Kidney (tissue), 14 donors: Measurements from ENCODE around the gene SYDE2. TPM values are rescaled to one million over a fixed set of nuclear protein-coding genes. Genes with fewer than 3 reads are reported as not detected.

Experiments used
- DNase-seq, 5 donors: peaks; one replicate each; pipeline ENCODE4 v3.0.0-alpha.2; 2013 to 2020
- FAIRE-seq: peaks from 2 replicates; lab custom pipeline; 2012; peaks lifted over from hg19 to GRCh38; lab: Jason Lieb, UNC
- H3K27ac ChIP-seq, 2 donors: one replicate each; pipeline ENCODE4 v1.7.0; 2013; ENCODE audit warnings: low read depth in 2 of 2, low read length in 2 of 2, inconsistent platforms in 1 of 2
- H3K27me3 ChIP-seq: one replicate; pipeline ENCODE4 v1.7.1; 2013; ENCODE audit warnings: low read length, inconsistent platforms; ENCODE audit not compliant: control insufficient read depth, insufficient read depth
- H3K36me3 ChIP-seq, 3 donors: one replicate each; pipeline versions ENCODE4 v1.7.0 to v1.7.1; 2013; ENCODE audit warnings: low read length in 3 of 3, control low read depth in 1 of 3, inconsistent platforms in 1 of 3; ENCODE audit not compliant: insufficient read depth in 3 of 3, control insufficient read depth in 2 of 3
- H3K4me1 ChIP-seq, 3 donors: one replicate each; pipeline versions ENCODE4 v1.7.0 to v1.7.1; 2013; ENCODE audit warnings: low read length in 3 of 3, inconsistent platforms in 1 of 3, low read depth in 1 of 3; ENCODE audit not compliant: control insufficient read depth in 2 of 3, insufficient read depth in 2 of 3
- H3K4me3 ChIP-seq, 3 donors: one replicate each; pipeline versions ENCODE4 v1.7.0 to v1.8.1; 2013; ENCODE audit warnings: low read length in 3 of 3, control low read depth in 1 of 3, inconsistent platforms in 1 of 3
- H3K9ac ChIP-seq, 3 donors: one replicate each; pipeline versions ENCODE4 v1.7.0 to v1.7.1; 2013; ENCODE audit warnings: low read length in 3 of 3, control low read depth in 1 of 3, inconsistent platforms in 1 of 3
- H3K9me3 ChIP-seq, 3 donors: one replicate each; pipeline versions ENCODE4 v1.7.0 to v1.7.1; 2013; ENCODE audit warnings: low read length in 3 of 3, control low read depth in 1 of 3, inconsistent platforms in 1 of 3; ENCODE audit not compliant: control insufficient read depth in 2 of 3, insufficient read depth in 1 of 3
- intact Hi-C: fragments of 100-400 bp; cut with DNase I; formaldehyde crosslinking; loops from one replicate; pipeline ENCODE4 v1.11.1; 2022
- polyA plus RNA-seq: library from polyadenylated mRNA; stranded (reverse); fragments of 350-450 nt; fragmentation: Illumina TruSeq; extraction: RNeasy Lipid Tissue Mini Kit (QIAGEN cat#74804); gene quantifications from one replicate; pipeline ENCODE4 v1.2.3, GENCODE V29; 2014; ENCODE audit warnings: low read depth, low replicate concordance; ENCODE audit not compliant: insufficient read depth
- total RNA-seq: library from RNA; stranded (reverse); fragmentation: NEBNext Ultra II Directional; extraction: Animal tissue kit (Norgen Biotek cat#: 25700); gene quantifications from one replicate; pipeline ENCODE4 v1.2.1, GENCODE V29; 2021
- TF ChIP-seq, protein P1 (sequence below): IDR thresholded peaks from 3 replicates; pipeline ENCODE4 v1.5.1; 2012; ENCODE audit warnings: mild to moderate bottlenecking, moderate library complexity, borderline replicate concordance; ENCODE audit not compliant: insufficient read depth; ENCODE audit errors: extremely low read depth
- donor health status: control.
- donor health status: control.
- donor health status: control.
- donor health status: control.
- donor health status: control.
- donor health status: DM: yes; HTN: yes; CAD: no.
- donor health status: Normal renal cell carcinoma (clear cell type).

SYDE2 gene
- total and polyA plus RNA-seq, 2 donors from 2014 or later = 1.3 to 7.0 TPM

GRCh38 chr1:85134583-85135391 lies 66.0 kb downstream of the SYDE2 start:
- H3K27ac ChIP-seq = no peak overlapping the region
- intact Hi-C loops = no loop called here
- DNase-seq (no peak), FAIRE-seq (no peak)
- TF ChIP-seq, protein P1, sequence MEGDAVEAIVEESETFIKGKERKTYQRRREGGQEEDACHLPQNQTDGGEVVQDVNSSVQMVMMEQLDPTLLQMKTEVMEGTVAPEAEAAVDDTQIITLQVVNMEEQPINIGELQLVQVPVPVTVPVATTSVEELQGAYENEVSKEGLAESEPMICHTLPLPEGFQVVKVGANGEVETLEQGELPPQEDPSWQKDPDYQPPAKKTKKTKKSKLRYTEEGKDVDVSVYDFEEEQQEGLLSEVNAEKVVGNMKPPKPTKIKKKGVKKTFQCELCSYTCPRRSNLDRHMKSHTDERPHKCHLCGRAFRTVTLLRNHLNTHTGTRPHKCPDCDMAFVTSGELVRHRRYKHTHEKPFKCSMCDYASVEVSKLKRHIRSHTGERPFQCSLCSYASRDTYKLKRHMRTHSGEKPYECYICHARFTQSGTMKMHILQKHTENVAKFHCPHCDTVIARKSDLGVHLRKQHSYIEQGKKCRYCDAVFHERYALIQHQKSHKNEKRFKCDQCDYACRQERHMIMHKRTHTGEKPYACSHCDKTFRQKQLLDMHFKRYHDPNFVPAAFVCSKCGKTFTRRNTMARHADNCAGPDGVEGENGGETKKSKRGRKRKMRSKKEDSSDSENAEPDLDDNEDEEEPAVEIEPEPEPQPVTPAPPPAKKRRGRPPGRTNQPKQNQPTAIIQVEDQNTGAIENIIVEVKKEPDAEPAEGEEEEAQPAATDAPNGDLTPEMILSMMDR = no peak
- H3K36me3 ChIP-seq = no peaks in the 10 kb centered on the region
- no peak overlapping the region for H3K9ac ChIP-seq
- H3K4me1 ChIP-seq = peaks cover 0 to 3% (median 0%) of the 10 kb centered on the region in 3 donors
- H3K4me3 ChIP-seq = no peak overlapping the region
- no peaks in the 10 kb centered on the region for H3K9me3 ChIP-seq
- no peaks in the 10 kb centered on the region for H3K27me3 ChIP-seq

DNA sequence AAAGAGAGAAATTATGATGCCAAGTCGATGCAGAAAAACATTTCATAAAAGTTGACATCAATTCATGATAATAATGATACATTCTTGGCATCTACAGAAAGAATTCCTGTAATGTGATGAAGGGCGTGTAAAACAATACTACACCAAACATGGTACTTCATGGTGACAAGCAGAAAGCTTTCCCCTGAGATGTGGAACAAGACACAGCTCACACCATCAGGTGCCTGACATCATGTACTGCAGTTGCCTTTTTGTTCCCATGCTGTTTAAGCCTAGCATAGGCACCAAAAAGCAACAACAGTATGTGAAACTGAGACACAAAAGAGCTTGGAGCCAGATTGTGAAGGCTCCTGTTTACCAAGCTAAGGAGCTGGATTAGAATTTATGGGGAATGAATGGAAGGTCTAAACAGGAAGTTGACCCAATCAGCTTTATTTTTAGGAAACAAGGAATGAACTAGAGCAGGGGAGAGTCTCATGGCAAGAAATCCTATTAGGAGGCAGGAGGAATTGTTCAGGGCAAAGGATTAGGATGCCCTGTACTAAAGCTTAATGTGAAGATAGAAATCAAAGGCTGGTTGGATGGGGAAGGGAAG lies 67.2 kb downstream of the SYDE2 start:
- Histone ChIP-seq H3K9ac (no peak overlapping the region), H3K36me3 (no peaks in the 10 kb centered on the region), H3K27ac (no peak overlapping the region), H3K4me3 (no peak overlapping the region), H3K9me3 (no peaks in the 10 kb centered on the region), H3K4me1 (peaks cover 0 to 3% (median 0%) of the 10 kb centered on the region in 3 donors), H3K27me3 (no peaks in the 10 kb centered on the region)
- no peak for FAIRE-seq
- TF ChIP-seq, protein P1 = no peak
- intact Hi-C loops = no loop called here
- DNase-seq = no peak

DNA sequence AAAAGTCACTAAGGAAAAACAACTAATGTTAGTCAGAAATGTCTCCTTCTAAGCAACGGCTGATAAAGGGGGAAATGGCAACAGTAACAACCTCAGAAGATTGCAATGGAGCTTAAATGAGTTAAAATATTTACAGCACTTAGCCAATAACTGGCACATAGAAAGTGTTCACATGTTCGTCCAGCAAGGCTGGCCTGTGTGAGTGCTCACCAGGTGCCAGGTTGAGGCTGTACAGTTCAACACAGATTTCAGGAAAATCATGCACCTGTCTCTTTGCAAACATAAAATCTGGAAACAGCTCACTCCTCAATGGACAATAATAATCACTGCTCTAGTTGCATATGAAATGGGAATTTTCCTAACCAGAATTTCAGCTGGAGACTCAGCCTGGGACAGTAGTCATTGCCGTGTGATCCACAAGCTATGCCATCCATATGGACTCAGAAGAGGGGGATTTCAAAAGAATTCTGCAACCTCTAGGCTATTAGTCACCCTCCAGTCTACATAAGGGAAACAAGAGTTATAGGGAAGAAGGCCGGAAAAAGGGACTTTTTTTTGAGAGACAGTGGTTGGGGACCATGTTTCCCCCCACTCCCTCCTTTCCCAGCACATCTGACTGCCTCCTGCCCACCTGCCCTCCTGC lies 68.6 kb downstream of the SYDE2 start:
- H3K4me1 ChIP-seq = peaks cover 0 to 3% (median 0%) of the 10 kb centered on the region in 3 donors
- TF ChIP-seq, protein P1 = no peak
- H3K4me3 ChIP-seq = no peak overlapping the region
- H3K36me3 ChIP-seq = no peaks in the 10 kb centered on the region
- no peak for FAIRE-seq
- H3K9me3 ChIP-seq = no peaks in the 10 kb centered on the region
- H3K27me3 ChIP-seq = no peaks in the 10 kb centered on the region
- H3K27ac ChIP-seq = no peak overlapping the region
- intact Hi-C loops = no loop called here
- H3K9ac ChIP-seq = no peak overlapping the region
- no peak for DNase-seq
